Common myeloid progenitor, CD34-positive (primary cell): ENCODE measurements around the gene MAGI1.

Source experiments
- CTCF ChIA-PET: fragments of 350-600 bp; sonication (Branson Sonifier 250); formaldehyde crosslinking; loops from one replicate; lab custom pipeline; 2021; ENCODE audit warnings: antibody characterized with exemption; lab: Charles Lee
- POLR2A ChIA-PET: fragments of 350-600 bp; sonication (Branson Sonifier 250); formaldehyde crosslinking; loops from one replicate; lab custom pipeline; 2021; ENCODE audit warnings: antibody characterized with exemption; lab: Charles Lee
- DNase-seq, 3 donors: peaks; one replicate each; pipeline versions ENCODE4 v3.0.0 to v3.0.0-alpha.2; 2013
- H3K27ac ChIP-seq, 2 experiments: 1 replicate in 1 of 2; 2 replicates in 1 of 2; pipeline ENCODE4 v1.7.0; 2013; ENCODE audit warnings: inconsistent platforms in 2 of 2, low read length in 2 of 2, mild to moderate bottlenecking in 2 of 2, low read depth in 1 of 2, moderate library complexity in 1 of 2; ENCODE audit not compliant: severe bottlenecking in 2 of 2, insufficient read depth in 1 of 2, poor library complexity in 1 of 2
- H3K27me3 ChIP-seq, 5 experiments: replicated peaks in 2 of 5; 1 replicate in 3 of 5; 2 replicates in 2 of 5; pipeline versions ENCODE4 v1.6.1 to v1.7.0; 2013; ENCODE audit warnings: low read length in 4 of 5, mild to moderate bottlenecking in 2 of 5, moderate library complexity in 2 of 5, inconsistent platforms in 1 of 5; ENCODE audit not compliant: insufficient read depth in 5 of 5, control insufficient read depth in 4 of 5
- H3K36me3 ChIP-seq, 4 experiments: 1 replicate in 2 of 4; 2 replicates in 2 of 4; pipeline versions ENCODE4 v1.6.1 to v1.7.0; 2013; ENCODE audit warnings: low read length in 3 of 4, control low read depth in 1 of 4, mild to moderate bottlenecking in 1 of 4; ENCODE audit not compliant: control insufficient read depth in 4 of 4, insufficient read depth in 4 of 4
- H3K4me1 ChIP-seq, 4 experiments: 1 replicate in 3 of 4; 2 replicates in 1 of 4; pipeline versions ENCODE4 v1.6.1 to v1.7.1; 2013; ENCODE audit warnings: low read length in 3 of 4, mild to moderate bottlenecking in 3 of 4, control low read depth in 1 of 4, inconsistent platforms in 1 of 4, moderate library complexity in 1 of 4; ENCODE audit not compliant: control insufficient read depth in 4 of 4, insufficient read depth in 4 of 4; ENCODE audit errors: control extremely low read depth in 1 of 4
- H3K4me3 ChIP-seq, 7 experiments: 1 replicate in 4 of 7; 2 replicates in 3 of 7; pipeline versions ENCODE4 v1.5.1 to v1.7.0; 2013; ENCODE audit warnings: mild to moderate bottlenecking in 7 of 7, low read length in 6 of 7, moderate library complexity in 6 of 7, inconsistent platforms in 2 of 7, low read depth in 2 of 7, control low read depth in 1 of 7; ENCODE audit not compliant: insufficient read depth in 4 of 7, control insufficient read depth in 1 of 7; ENCODE audit errors: extremely low read depth in 1 of 7
- H3K9me3 ChIP-seq, 5 experiments: 1 replicate in 4 of 5; 2 replicates in 1 of 5; pipeline versions ENCODE4 v1.6.1 to v1.7.1; 2013; ENCODE audit warnings: low read length in 4 of 5, mild to moderate bottlenecking in 2 of 5, inconsistent platforms in 1 of 5, low read depth in 1 of 5, moderate library complexity in 1 of 5; ENCODE audit not compliant: control insufficient read depth in 4 of 5, insufficient read depth in 2 of 5; ENCODE audit errors: control extremely low read depth in 1 of 5
- WGBS: methylation state at CpG from one replicate; pipeline ENCODE4 v1.1.5; 2013; ENCODE audit not compliant: insufficient coverage; 5-methylcytosine and 5-hydroxymethylcytosine counted together

MAGI1 gene

GRCh38 chr3:65411367-65411766 is 627.4 kb downstream of the MAGI1 start:
- Histone ChIP-seq H3K4me3 (no peak overlapping the region), H3K36me3 (no peaks in the 10 kb centered on the region), H3K9me3 (no peaks in the 10 kb centered on the region), H3K4me1 (no peaks in the 10 kb centered on the region), H3K27me3 (peaks cover 0 to 3% (median 2%) of the 10 kb centered on the region in 5 experiments), H3K27ac (no peak overlapping the region)
- POLR2A ChIA-PET = no interaction called here
- CTCF ChIA-PET = interaction anchor here (1.1 to 3.4 kb wide), 2 partner anchors 12 to 878 kb away, joined by 5 to 12 read pairs; no protein-coding TSS in a partner anchor
- DNase-seq = no peak
- WGBS = 88% methylated on average over 1 of the region's 3 CpGs

- POLR2A ChIA-PET = no interaction called here
- Histone ChIP-seq H3K27ac (no peak overlapping the region), H3K9me3 (no peaks in the 10 kb centered on the region), H3K4me1 (no peaks in the 10 kb centered on the region), H3K36me3 (no peaks in the 10 kb centered on the region), H3K27me3 (peaks cover 0 to 3% (median under 1%) of the 10 kb centered on the region in 5 experiments), H3K4me3 (no peak overlapping the region)
- CTCF ChIA-PET = no interaction called here
- no peak for DNase-seq
- 86% methylated on average over 2 of the region's 3 CpGs for WGBS
Measured at GRCh38 chr3:65409176-65409569, 629.5 kb downstream of the MAGI1 start.

GRCh38 chr3:65408531-65409175 is 630.1 kb downstream of the MAGI1 start:
- Histone ChIP-seq H3K27me3 (peaks cover 0 to 3% (median 0%) of the 10 kb centered on the region in 5 experiments), H3K36me3 (no peaks in the 10 kb centered on the region), H3K27ac (no peak overlapping the region), H3K9me3 (no peaks in the 10 kb centered on the region), H3K4me3 (no peak overlapping the region), H3K4me1 (no peaks in the 10 kb centered on the region)
- DNase-seq = no peak
- ChIA-PET CTCF (no interaction called here), POLR2A (no interaction called here)
- WGBS = 100% methylated on average over 3 of the region's 6 CpGs

GRCh38 chr3:65406470-65406869 is 632.2 kb downstream of the MAGI1 start:
- Histone ChIP-seq H3K4me1 (no peaks in the 10 kb centered on the region), H3K36me3 (no peaks in the 10 kb centered on the region), H3K9me3 (no peaks in the 10 kb centered on the region), H3K27ac (no peak overlapping the region), H3K4me3 (no peak overlapping the region), H3K27me3 (peaks cover 0 to 4% (median 0%) of the 10 kb centered on the region in 5 experiments)
- WGBS = 100% methylated on average over 2 of the region's 4 CpGs
- DNase-seq = no peak
- POLR2A ChIA-PET = no interaction called here
- CTCF ChIA-PET = no interaction called here

DNA sequence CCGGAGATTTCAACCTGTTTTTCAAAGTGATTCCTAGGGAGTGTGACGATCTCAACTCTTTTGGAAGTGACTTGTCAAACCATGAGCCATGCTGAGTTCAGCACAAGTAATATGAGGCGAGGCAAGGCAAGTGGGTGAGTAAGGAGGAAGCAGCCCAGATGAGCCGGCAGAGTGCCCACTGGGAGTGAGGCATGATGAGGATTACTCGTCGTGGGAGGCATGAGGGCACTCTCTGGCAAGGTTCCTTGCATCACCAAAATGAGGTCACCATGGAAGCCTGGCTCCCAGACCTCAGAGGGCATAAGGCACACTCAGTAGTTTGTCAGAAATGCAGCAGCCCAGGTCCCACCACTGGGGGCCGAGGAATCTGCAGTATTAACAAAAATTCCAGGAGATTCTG is 636.1 kb downstream of the MAGI1 start:
- ChIA-PET CTCF (no interaction called here), POLR2A (no interaction called here)
- Histone ChIP-seq H3K4me1 (no peaks in the 10 kb centered on the region), H3K27me3 (peaks cover 0 to 8% (median 0%) of the 10 kb centered on the region in 5 experiments), H3K9me3 (no peaks in the 10 kb centered on the region), H3K27ac (no peak overlapping the region), H3K36me3 (no peaks in the 10 kb centered on the region), H3K4me3 (no peak overlapping the region)
- WGBS = 89% methylated on average over 7 of the region's 7 CpGs
- no peak for DNase-seq

GRCh38 chr3:65401359-65402305 is 637.1 kb downstream of the MAGI1 start:
- ChIA-PET CTCF (no interaction called here), POLR2A (no interaction called here)
- H3K4me3 ChIP-seq = no peak overlapping the region

DNA sequence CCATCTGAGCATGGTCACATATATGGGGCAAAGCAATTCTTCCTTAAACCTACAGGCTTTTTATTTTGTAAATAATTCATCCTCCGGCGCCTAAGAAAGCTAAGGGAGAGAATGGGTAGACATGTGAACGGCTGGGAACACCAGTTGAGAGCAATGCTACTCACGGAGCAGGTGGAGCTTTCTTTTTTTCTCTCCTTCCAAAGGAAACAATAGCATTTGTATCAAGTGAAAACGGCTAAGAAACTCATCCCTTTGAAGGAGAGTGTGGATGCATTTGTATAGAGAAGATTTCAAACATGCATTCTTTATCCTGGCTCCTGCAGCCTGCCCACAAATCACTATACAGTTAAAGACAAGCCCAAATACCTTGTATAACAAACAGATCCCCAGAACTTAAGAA is 637.8 kb downstream of the MAGI1 start:
- Histone ChIP-seq H3K27ac (no peak overlapping the region), H3K27me3 (peaks cover 0 to 8% (median 4%) of the 10 kb centered on the region in 5 experiments), H3K4me1 (no peaks in the 10 kb centered on the region), H3K36me3 (no peaks in the 10 kb centered on the region), H3K4me3 (no peak overlapping the region), H3K9me3 (no peaks in the 10 kb centered on the region)
- CTCF ChIA-PET = no interaction called here
- no peak for DNase-seq
- no CpG with 5 or more reads among the region's 5 CpGs for WGBS
- POLR2A ChIA-PET = no interaction called here

More at GRCh38 chr3:65401359-65402305, 637.1 kb downstream of the MAGI1 start:
- Histone ChIP-seq H3K27ac (no peak overlapping the region), H3K4me1 (no peaks in the 10 kb centered on the region), H3K27me3 (peaks cover 0 to 8% (median 4%) of the 10 kb centered on the region in 5 experiments), H3K9me3 (no peaks in the 10 kb centered on the region), H3K36me3 (no peaks in the 10 kb centered on the region)
- no peak for DNase-seq
- 95% methylated on average over 4 of the region's 10 CpGs for WGBS
